HUES6 (cell line): ENCODE results near the gene FNDC3A.

Source experiments
- H3K27ac ChIP-seq: 2 replicates; pipeline ENCODE4 v1.7.0; 2013; ENCODE audit warnings: low read depth, mild to moderate bottlenecking, low read length, inconsistent platforms
- H3K27me3 ChIP-seq: 2 replicates; pipeline ENCODE4 v1.6.1; 2013; ENCODE audit warnings: low read length; ENCODE audit not compliant: control insufficient read depth, insufficient read depth
- H3K36me3 ChIP-seq: 2 replicates; pipeline ENCODE4 v1.6.1; 2013; ENCODE audit warnings: low read length; ENCODE audit not compliant: control insufficient read depth, insufficient read depth
- H3K4me1 ChIP-seq: 2 replicates; pipeline ENCODE4 v1.6.1; 2013; ENCODE audit warnings: low read length; ENCODE audit not compliant: control insufficient read depth, insufficient read depth
- H3K4me3 ChIP-seq: 2 replicates; pipeline ENCODE4 v1.5.1; 2013; ENCODE audit warnings: low read depth, low read length
- H3K9ac ChIP-seq: one replicate; pipeline ENCODE4 v1.6.1; 2013; ENCODE audit warnings: mild to moderate bottlenecking, low read length
- H3K9me3 ChIP-seq: 2 replicates; pipeline ENCODE4 v1.6.1; 2013; ENCODE audit warnings: low read depth, low read length; ENCODE audit not compliant: control insufficient read depth, insufficient read depth

FNDC3A gene

GRCh38 chr13:49216334-49216733 is 240.6 kb downstream of the FNDC3A start:
- peaks cover 55% of the 10 kb centered on the region for H3K27me3 ChIP-seq
- H3K4me1 ChIP-seq: peaks cover 23% of the 10 kb centered on the region
- H3K4me3 ChIP-seq: no peak overlapping the region
- no peak overlapping the region for H3K9ac ChIP-seq
- no peaks in the 10 kb centered on the region for H3K36me3 ChIP-seq
- H3K9me3 ChIP-seq: no peaks in the 10 kb centered on the region
- no peak overlapping the region for H3K27ac ChIP-seq

- Histone ChIP-seq H3K27me3 (peaks cover 72% of the 10 kb centered on the region), H3K9me3 (no peaks in the 10 kb centered on the region), H3K36me3 (no peaks in the 10 kb centered on the region), H3K27ac (no peak overlapping the region), H3K4me1 (peaks cover 23% of the 10 kb centered on the region), H3K4me3 (peak overlapping the region; percentile 57), H3K9ac (no peak overlapping the region)
Observed at GRCh38 chr13:49217962-49218492, 242.3 kb downstream of the FNDC3A start.

DNA sequence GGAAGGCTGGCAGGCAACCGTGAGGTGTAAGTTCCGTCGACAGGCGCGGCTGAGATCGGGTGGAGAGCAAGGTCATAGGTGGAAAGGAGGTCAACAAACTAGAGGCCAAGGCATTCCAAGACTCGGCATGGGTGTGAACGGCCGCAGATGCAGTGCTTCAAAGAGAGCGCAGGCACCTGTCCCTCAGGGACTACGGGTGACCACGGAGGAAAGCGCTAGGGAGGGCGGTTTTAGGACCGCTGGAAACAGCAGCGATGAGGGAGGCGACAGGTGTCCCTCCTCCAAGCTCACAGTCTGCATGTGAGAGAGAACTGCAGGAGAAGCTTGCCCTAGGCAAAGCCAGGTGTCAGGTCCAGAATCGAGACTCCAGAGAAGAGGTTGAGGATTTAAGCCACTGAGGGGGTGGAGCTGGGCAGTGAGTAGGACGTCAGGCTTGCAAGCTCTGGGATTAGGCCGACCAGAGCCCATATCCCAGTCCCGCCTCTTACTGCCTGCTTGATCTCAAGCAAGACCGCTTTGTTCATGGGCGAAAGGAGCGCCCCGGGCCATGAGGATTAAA is 242.9 kb downstream of the FNDC3A start:
- Histone ChIP-seq H3K9ac (no peak overlapping the region), H3K27me3 (peaks cover 77% of the 10 kb centered on the region), H3K4me1 (peaks cover 23% of the 10 kb centered on the region), H3K9me3 (no peaks in the 10 kb centered on the region), H3K27ac (no peak overlapping the region), H3K36me3 (no peaks in the 10 kb centered on the region), H3K4me3 (peak overlapping the region; percentile 57)

DNA sequence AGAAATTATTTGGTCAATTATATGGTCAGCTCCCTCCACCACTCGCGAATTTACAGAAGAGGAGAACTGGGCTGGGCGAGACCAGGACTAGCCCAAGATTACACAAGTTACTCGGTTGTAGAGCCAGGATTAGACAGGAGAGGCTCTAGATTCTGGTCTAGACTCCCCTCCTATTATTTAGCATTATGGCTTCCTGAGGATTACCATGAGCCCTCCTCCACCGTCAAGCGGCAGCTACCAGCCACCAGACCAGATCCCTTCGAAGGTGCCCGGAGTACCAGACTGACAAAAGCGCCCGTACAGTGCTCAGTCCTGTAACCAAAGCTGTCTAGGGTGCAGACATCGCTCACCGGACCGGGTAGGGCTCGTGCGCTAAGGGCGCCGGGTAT is 243.9 kb downstream of the FNDC3A start:
- peaks cover 20% of the 10 kb centered on the region for H3K4me1 ChIP-seq
- H3K4me3 ChIP-seq: peak overlapping the region; percentile 64
- H3K27me3 ChIP-seq: peaks cover 87% of the 10 kb centered on the region
- H3K27ac ChIP-seq: no peak overlapping the region
- no peaks in the 10 kb centered on the region for H3K9me3 ChIP-seq
- no peak overlapping the region for H3K9ac ChIP-seq
- H3K36me3 ChIP-seq: no peaks in the 10 kb centered on the region

- Histone ChIP-seq H3K36me3 (no peaks in the 10 kb centered on the region), H3K27ac (no peak within 1 kb of the TSS), H3K4me1 (peaks cover 14% of the 10 kb centered on the region), H3K27me3 (peaks cover 93% of the 10 kb centered on the region), H3K4me3 (peak within 1 kb of the TSS; percentile 64), H3K9me3 (no peaks in the 10 kb centered on the region), H3K9ac (no peak within 1 kb of the TSS)
Observed at GRCh38 chr13:49220036-49220855, 244.5 kb downstream of the FNDC3A start, which contains the start of gene MLNR. Gene MLNR, plus strand, starts transcription at chr13:49220338. Its CDS starts 0 bp downstream, at chr13:49220338.

DNA sequence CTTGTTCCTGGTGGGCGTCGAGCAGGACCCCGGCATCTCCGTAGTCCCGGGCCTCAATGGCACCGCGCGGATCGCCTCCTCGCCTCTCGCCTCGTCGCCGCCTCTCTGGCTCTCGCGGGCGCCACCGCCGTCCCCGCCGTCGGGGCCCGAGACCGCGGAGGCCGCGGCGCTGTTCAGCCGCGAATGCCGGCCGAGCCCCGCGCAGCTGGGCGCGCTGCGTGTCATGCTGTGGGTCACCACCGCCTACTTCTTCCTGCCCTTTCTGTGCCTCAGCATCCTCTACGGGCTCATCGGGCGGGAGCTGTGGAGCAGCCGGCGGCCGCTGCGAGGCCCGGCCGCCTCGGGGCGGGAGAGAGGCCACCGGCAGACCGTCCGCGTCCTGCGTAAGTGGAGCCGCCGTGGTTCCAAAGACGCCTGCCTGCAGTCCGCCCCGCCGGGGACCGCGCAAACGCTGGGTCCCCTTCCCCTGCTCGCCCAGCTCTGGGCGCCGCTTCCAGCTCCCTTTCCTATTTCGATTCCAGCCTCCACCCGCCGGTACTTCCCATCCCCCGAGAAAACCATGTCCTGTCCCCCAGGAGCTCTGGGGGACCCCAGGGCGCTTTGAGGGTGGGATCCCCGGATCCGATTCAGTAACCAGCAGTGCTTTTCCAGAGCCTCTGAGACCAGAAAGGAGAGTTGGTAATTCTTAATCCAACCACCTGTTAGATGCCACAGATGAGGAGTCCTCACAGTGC is 245.3 kb downstream of the FNDC3A start:
- Histone ChIP-seq H3K4me1 (peaks cover 12% of the 10 kb centered on the region; the same call in 1 of the 2 replicates), H3K27ac (no peak overlapping the region), H3K4me3 (peak overlapping the region; percentile 64), H3K36me3 (no peaks in the 10 kb centered on the region), H3K9me3 (no peaks in the 10 kb centered on the region), H3K27me3 (peaks cover 98% of the 10 kb centered on the region), H3K9ac (no peak overlapping the region)

GRCh38 chr13:49221590-49221965 is 245.9 kb downstream of the FNDC3A start:
- Histone ChIP-seq H3K27ac (no peak overlapping the region), H3K36me3 (no peaks in the 10 kb centered on the region), H3K4me1 (peaks cover 12% of the 10 kb centered on the region; the same call in 1 of the 2 replicates), H3K27me3 (peaks cover 93% of the 10 kb centered on the region), H3K4me3 (no peak overlapping the region), H3K9me3 (no peaks in the 10 kb centered on the region), H3K9ac (no peak overlapping the region)

- H3K9ac ChIP-seq: no peak overlapping the region
- H3K36me3 ChIP-seq: no peaks in the 10 kb centered on the region
- peaks cover 54% of the 10 kb centered on the region for H3K27me3 ChIP-seq
- no peak overlapping the region for H3K27ac ChIP-seq
- no peaks in the 10 kb centered on the region for H3K9me3 ChIP-seq
- H3K4me3 ChIP-seq: no peak overlapping the region
- H3K4me1 ChIP-seq: 0 out of 2 replicates have a peak, but pooled peaks cover 1% of the 10 kb centered on the region
Observed at GRCh38 chr13:49225223-49226042, 249.7 kb downstream of the FNDC3A start.

- Histone ChIP-seq H3K4me3 (no peak overlapping the region), H3K27me3 (peaks cover 43% of the 10 kb centered on the region), H3K4me1 (no peaks in the 10 kb centered on the region), H3K9me3 (no peaks in the 10 kb centered on the region), H3K9ac (no peak overlapping the region), H3K27ac (no peak overlapping the region), H3K36me3 (no peaks in the 10 kb centered on the region)
Observed at GRCh38 chr13:49226613-49227012, 250.9 kb downstream of the FNDC3A start.

GRCh38 chr13:49234741-49235140 is 259.0 kb downstream of the FNDC3A start:
- H3K4me1 ChIP-seq: no peaks in the 10 kb centered on the region
- H3K36me3 ChIP-seq: no peaks in the 10 kb centered on the region
- no peak overlapping the region for H3K4me3 ChIP-seq
- no peak overlapping the region for H3K9ac ChIP-seq
- H3K27ac ChIP-seq: no peak overlapping the region
- no peaks in the 10 kb centered on the region for H3K9me3 ChIP-seq
- no peaks in the 10 kb centered on the region for H3K27me3 ChIP-seq
